GM21786 (cell line): ENCODE data around the gene TRIO.
A peak's percentile ranks its signal among the peaks of the same experiment; 100 is the strongest.

Source experiments
- ATAC-seq: cut with Tn5 transposase; IDR thresholded peaks from one replicate; pipeline ENCODE4 v1.9.1; 2021; ENCODE audit not compliant: unreplicated experiment

Gene TRIO

GRCh38 chr5:14404780-14405179 is 261.6 kb downstream of the TRIO start:
- ATAC-seq: no peak

GRCh38 chr5:14405267-14405666 is 262.1 kb downstream of the TRIO start:
- ATAC-seq: no peak

GRCh38 chr5:14405706-14406553 is 262.8 kb downstream of the TRIO start:
- no peak for ATAC-seq

- ATAC-seq: no peak
Measured at GRCh38 chr5:14406554-14406849, 263.4 kb downstream of the TRIO start.

GRCh38 chr5:14407051-14407450 is 263.9 kb downstream of the TRIO start:
- ATAC-seq: no peak

GRCh38 chr5:14407746-14408175 is 264.6 kb downstream of the TRIO start:
- ATAC-seq: no peak

GRCh38 chr5:14408969-14409586 is 265.9 kb downstream of the TRIO start:
- no peak for ATAC-seq

GRCh38 chr5:14410068-14410393 is 266.9 kb downstream of the TRIO start:
- no peak for ATAC-seq

GRCh38 chr5:14410394-14411201 is 267.5 kb downstream of the TRIO start:
- ATAC-seq: no peak

- ATAC-seq: no peak
Measured at GRCh38 chr5:14411216-14411615, 268.1 kb downstream of the TRIO start.

GRCh38 chr5:14413331-14413750 is 270.2 kb downstream of the TRIO start:
- ATAC-seq: no peak

- ATAC-seq: no peak
Measured at GRCh38 chr5:14414007-14414406, 270.9 kb downstream of the TRIO start.

- no peak for ATAC-seq
Measured at GRCh38 chr5:14414656-14415023, 271.5 kb downstream of the TRIO start.

GRCh38 chr5:14415024-14415697 is 272.0 kb downstream of the TRIO start:
- peak; percentile 70 for ATAC-seq

GRCh38 chr5:14415698-14416074 is 272.5 kb downstream of the TRIO start:
- ATAC-seq: peak; percentile 6

- no peak for ATAC-seq
Measured at GRCh38 chr5:14416621-14417275, 273.6 kb downstream of the TRIO start.

- no peak for ATAC-seq
Measured at GRCh38 chr5:14417276-14417730, 274.2 kb downstream of the TRIO start.

GRCh38 chr5:14417792-14418765 is 274.9 kb downstream of the TRIO start:
- no peak for ATAC-seq

GRCh38 chr5:14419686-14420085 is 276.5 kb downstream of the TRIO start:
- no peak for ATAC-seq
